ENCODE measurements around the gene AVEN.

Gene AVEN

DNA sequence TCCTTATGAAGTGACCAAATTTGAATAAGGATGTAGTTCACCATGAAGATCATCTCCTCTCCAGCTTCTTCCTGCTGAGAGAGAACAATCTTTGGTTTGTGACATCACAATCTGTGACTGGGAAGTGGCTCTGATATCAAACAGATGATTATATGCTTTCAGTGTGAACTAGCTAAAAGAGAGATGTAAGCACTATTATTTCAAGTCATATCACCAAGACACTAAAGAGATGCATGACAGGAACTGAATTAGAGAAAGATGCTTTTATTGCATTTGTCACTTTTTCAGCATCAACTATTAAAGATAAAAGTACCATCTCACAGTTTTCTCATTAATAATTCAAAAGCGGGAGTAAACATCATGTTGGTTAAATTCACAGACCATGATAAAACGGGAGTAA is 67.2 kb downstream of the AVEN start:
- CTCF ChIA-PET: no interaction called here
- 100% methylated on average over 2 of the region's 2 CpGs for WGBS (ENCODE audit: insufficient coverage)
- Histone ChIP-seq H3K4me3 (ENCODE audit: control insufficient read depth in 1 of 7, extremely low read depth in 1 of 7, insufficient read depth in 4 of 7, low read depth in 2 of 7, low read length in 6 of 7) (no peak overlapping the region), H3K9me3 (ENCODE audit: control extremely low read depth in 1 of 5, control insufficient read depth in 4 of 5, insufficient read depth in 2 of 5, low read depth in 1 of 5, low read length in 4 of 5) (no peaks in the 10 kb centered on the region), H3K4me1 (ENCODE audit: control extremely low read depth in 1 of 4, control insufficient read depth in 4 of 4, insufficient read depth in 4 of 4, low read length in 3 of 4) (no peaks in the 10 kb centered on the region), H3K27ac (ENCODE audit: insufficient read depth in 1 of 2, low read depth in 1 of 2, low read length in 2 of 2, poor library complexity in 1 of 2, severe bottlenecking in 2 of 2) (no peak overlapping the region), H3K27me3 (replicated peaks in 2 of 5; ENCODE audit: control insufficient read depth in 4 of 5, insufficient read depth in 5 of 5, low read length in 4 of 5) (no peaks in the 10 kb centered on the region), H3K36me3 (ENCODE audit: control insufficient read depth in 4 of 4, insufficient read depth in 4 of 4, low read length in 3 of 4) (no peaks in the 10 kb centered on the region)
- POLR2A ChIA-PET: no interaction called here
- no peak for DNase-seq

DNA sequence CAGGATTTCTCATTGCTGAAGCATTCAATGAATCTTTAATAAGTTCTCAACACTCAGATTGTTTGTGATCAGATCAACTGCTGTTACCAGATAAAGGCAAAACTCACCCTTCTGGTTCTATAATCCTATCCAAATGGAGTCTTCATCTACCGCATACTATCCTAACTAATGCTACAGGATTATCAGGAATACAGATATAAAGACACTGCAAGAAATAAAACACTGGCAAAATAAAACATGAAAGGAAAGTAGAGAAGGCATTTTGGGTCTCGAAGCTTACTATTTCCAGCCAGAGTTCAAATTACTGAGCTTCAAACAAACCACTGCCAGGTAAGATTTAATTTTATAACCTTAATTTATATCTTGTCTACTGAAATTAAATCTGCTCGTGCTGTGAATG is 70.2 kb downstream of the AVEN start:
- Histone ChIP-seq H3K27me3 (replicated peaks in 2 of 5; ENCODE audit: control insufficient read depth in 4 of 5, insufficient read depth in 5 of 5, low read length in 4 of 5) (no peaks in the 10 kb centered on the region), H3K4me1 (ENCODE audit: control extremely low read depth in 1 of 4, control insufficient read depth in 4 of 4, insufficient read depth in 4 of 4, low read length in 3 of 4) (no peaks in the 10 kb centered on the region), H3K27ac (ENCODE audit: insufficient read depth in 1 of 2, low read depth in 1 of 2, low read length in 2 of 2, poor library complexity in 1 of 2, severe bottlenecking in 2 of 2) (no peak overlapping the region), H3K4me3 (ENCODE audit: control insufficient read depth in 1 of 7, extremely low read depth in 1 of 7, insufficient read depth in 4 of 7, low read depth in 2 of 7, low read length in 6 of 7) (no peak overlapping the region), H3K9me3 (ENCODE audit: control extremely low read depth in 1 of 5, control insufficient read depth in 4 of 5, insufficient read depth in 2 of 5, low read depth in 1 of 5, low read length in 4 of 5) (no peaks in the 10 kb centered on the region), H3K36me3 (ENCODE audit: control insufficient read depth in 4 of 4, insufficient read depth in 4 of 4, low read length in 3 of 4) (no peaks in the 10 kb centered on the region)
- CTCF ChIA-PET: interaction anchor here (0.6 to 5.1 kb wide), 3 partner anchors 8 to 233 kb away, joined by 3 to 31 read pairs (median 3); no protein-coding TSS in a partner anchor
- no peak for DNase-seq
- 100% methylated on average over 1 of the region's 3 CpGs for WGBS (ENCODE audit: insufficient coverage)
- POLR2A ChIA-PET: interaction anchor here (0.7 kb wide), 1 partner anchor 189 kb away, joined by 3 read pairs; no protein-coding TSS in a partner anchor

DNA sequence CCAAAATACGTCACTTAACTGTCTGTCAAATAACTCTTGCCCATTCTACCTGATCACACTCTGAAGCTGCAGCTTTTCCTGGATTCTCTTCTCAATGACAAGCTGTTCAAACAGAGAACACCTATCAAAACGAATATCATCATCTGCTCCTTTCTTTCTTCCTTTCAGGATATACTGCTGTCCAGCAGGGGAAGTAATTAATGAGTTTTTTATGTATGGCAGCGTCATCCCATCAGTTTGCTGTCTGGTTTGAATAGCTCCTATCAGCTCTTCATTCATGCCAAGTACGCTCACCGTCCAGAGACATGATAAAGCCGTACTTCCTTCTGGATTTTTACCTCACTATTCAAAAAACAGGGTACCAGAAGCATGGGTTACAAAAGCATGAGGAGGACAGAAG is 70.8 kb downstream of the AVEN start, which contains the start of gene CHRM5:
TSS of gene CHRM5 (plus strand) at position 274 of the 400 bp plus-strand sequence. CDS start 94,221 bp downstream, outside the sequence.
- Histone ChIP-seq H3K4me1 (ENCODE audit: control extremely low read depth in 1 of 4, control insufficient read depth in 4 of 4, insufficient read depth in 4 of 4, low read length in 3 of 4) (no peaks in the 10 kb centered on the region), H3K9me3 (ENCODE audit: control extremely low read depth in 1 of 5, control insufficient read depth in 4 of 5, insufficient read depth in 2 of 5, low read depth in 1 of 5, low read length in 4 of 5) (no peaks in the 10 kb centered on the region), H3K27me3 (replicated peaks in 2 of 5; ENCODE audit: control insufficient read depth in 4 of 5, insufficient read depth in 5 of 5, low read length in 4 of 5) (no peaks in the 10 kb centered on the region), H3K27ac (ENCODE audit: insufficient read depth in 1 of 2, low read depth in 1 of 2, low read length in 2 of 2, poor library complexity in 1 of 2, severe bottlenecking in 2 of 2) (no peak within 1 kb of the TSS), H3K36me3 (ENCODE audit: control insufficient read depth in 4 of 4, insufficient read depth in 4 of 4, low read length in 3 of 4) (no peaks in the 10 kb centered on the region), H3K4me3 (ENCODE audit: control insufficient read depth in 1 of 7, extremely low read depth in 1 of 7, insufficient read depth in 4 of 7, low read depth in 2 of 7, low read length in 6 of 7) (no peak within 1 kb of the TSS)
- no peak for DNase-seq
- 92% methylated on average over 2 of the region's 6 CpGs for WGBS (ENCODE audit: insufficient coverage)
- ChIA-PET CTCF (interaction anchor here (0.9 to 5.1 kb wide), 2 partner anchors 9 to 232 kb away, joined by 3 to 31 read pairs; no protein-coding TSS in a partner anchor), POLR2A (interaction anchor here (0.6 to 0.7 kb wide), 2 partner anchors 189 to 910 kb away, joined by 3 read pairs; no protein-coding TSS in a partner anchor)

DNA sequence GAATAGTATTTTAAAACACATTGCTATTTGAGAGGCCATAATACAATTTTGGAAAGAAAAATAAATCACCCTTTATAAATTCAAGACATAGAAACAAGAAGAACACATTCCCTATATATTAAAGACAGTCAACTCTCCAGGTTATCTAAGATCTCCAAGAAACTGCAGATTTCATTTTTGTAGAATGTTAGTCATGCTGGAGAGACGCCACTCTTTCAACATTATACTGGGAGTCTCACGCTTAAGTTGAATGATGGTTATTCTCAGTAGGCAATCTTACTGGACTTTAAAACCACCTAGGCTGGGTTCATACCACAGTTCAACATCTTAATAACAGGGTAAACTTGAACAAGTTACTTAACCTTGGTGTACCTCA is 74.4 kb downstream of the AVEN start:
- Histone ChIP-seq H3K36me3 (ENCODE audit: control insufficient read depth in 4 of 4, insufficient read depth in 4 of 4, low read length in 3 of 4) (no peaks in the 10 kb centered on the region), H3K4me3 (ENCODE audit: control insufficient read depth in 1 of 7, extremely low read depth in 1 of 7, insufficient read depth in 4 of 7, low read depth in 2 of 7, low read length in 6 of 7) (no peak overlapping the region), H3K9me3 (ENCODE audit: control extremely low read depth in 1 of 5, control insufficient read depth in 4 of 5, insufficient read depth in 2 of 5, low read depth in 1 of 5, low read length in 4 of 5) (no peaks in the 10 kb centered on the region), H3K27me3 (replicated peaks in 2 of 5; ENCODE audit: control insufficient read depth in 4 of 5, insufficient read depth in 5 of 5, low read length in 4 of 5) (no peaks in the 10 kb centered on the region), H3K27ac (ENCODE audit: insufficient read depth in 1 of 2, low read depth in 1 of 2, low read length in 2 of 2, poor library complexity in 1 of 2, severe bottlenecking in 2 of 2) (no peak overlapping the region), H3K4me1 (ENCODE audit: control extremely low read depth in 1 of 4, control insufficient read depth in 4 of 4, insufficient read depth in 4 of 4, low read length in 3 of 4) (peaks cover 0 to 5% (median 2%) of the 10 kb centered on the region in 4 experiments)
- WGBS (ENCODE audit: insufficient coverage): 100% methylated on average over 2 of the region's 2 CpGs
- no peak for DNase-seq
- CTCF ChIA-PET: interaction anchor here (1.0 to 5.1 kb wide), 5 partner anchors 11 to 232 kb away, joined by 3 to 31 read pairs (median 3); no protein-coding TSS in a partner anchor
- POLR2A ChIA-PET: interaction anchor here (0.6 kb wide), 1 partner anchor 198 kb away, joined by 3 read pairs; no protein-coding TSS in a partner anchor

DNA sequence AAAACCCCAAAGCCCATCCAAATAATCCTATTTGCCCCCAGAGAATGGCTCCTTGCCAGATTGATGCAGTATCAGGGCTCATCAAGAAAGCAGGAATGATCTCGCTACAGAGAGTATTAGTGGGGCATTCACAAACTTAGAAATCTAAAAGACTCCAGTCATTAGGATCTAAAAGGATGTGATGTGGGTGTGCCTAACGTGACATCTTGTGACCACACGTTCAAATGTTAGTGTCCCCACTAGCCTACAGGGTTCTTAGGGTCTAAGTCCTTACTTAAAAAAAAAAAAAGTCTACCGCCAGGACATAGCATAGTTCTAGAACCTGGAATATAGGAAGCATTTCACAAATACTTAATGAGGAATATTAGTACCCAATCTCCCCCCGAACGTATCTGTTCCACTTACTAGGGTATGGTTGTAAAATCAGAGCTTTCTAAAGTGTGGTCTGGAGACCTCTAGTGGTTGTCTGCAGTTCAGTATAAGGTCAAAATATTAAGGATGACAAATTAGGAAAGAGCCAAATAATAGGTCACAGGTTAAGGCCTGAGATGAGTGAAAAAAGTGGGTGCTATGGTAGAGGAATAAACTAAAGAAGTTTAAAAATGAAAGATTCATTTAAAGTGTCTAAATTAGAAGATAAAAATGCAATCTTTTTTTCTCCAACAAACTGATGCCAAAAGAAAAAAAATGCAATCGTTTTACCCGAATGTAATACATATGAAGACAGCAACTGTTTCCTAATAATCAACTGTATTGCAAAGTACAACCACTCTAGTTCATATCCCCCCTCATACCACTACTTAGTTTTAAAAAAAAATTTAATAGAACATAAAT is 75.0 kb downstream of the AVEN start:
- Histone ChIP-seq H3K4me3 (ENCODE audit: control insufficient read depth in 1 of 7, extremely low read depth in 1 of 7, insufficient read depth in 4 of 7, low read depth in 2 of 7, low read length in 6 of 7) (no peak overlapping the region), H3K27ac (ENCODE audit: insufficient read depth in 1 of 2, low read depth in 1 of 2, low read length in 2 of 2, poor library complexity in 1 of 2, severe bottlenecking in 2 of 2) (no peak overlapping the region), H3K9me3 (ENCODE audit: control extremely low read depth in 1 of 5, control insufficient read depth in 4 of 5, insufficient read depth in 2 of 5, low read depth in 1 of 5, low read length in 4 of 5) (no peaks in the 10 kb centered on the region), H3K4me1 (ENCODE audit: control extremely low read depth in 1 of 4, control insufficient read depth in 4 of 4, insufficient read depth in 4 of 4, low read length in 3 of 4) (peaks cover 0 to 5% (median 2%) of the 10 kb centered on the region in 4 experiments), H3K36me3 (ENCODE audit: control insufficient read depth in 4 of 4, insufficient read depth in 4 of 4, low read length in 3 of 4) (no peaks in the 10 kb centered on the region), H3K27me3 (replicated peaks in 2 of 5; ENCODE audit: control insufficient read depth in 4 of 5, insufficient read depth in 5 of 5, low read length in 4 of 5) (no peaks in the 10 kb centered on the region)
- DNase-seq: peak; percentile 40 to 64 (median 62)
- WGBS (ENCODE audit: insufficient coverage): 89% methylated on average over 3 of the region's 8 CpGs
- ChIA-PET CTCF (interaction anchor here (1.0 to 1.5 kb wide), 5 partner anchors 12 to 231 kb away, joined by 3 to 5 read pairs (median 3); no protein-coding TSS in a partner anchor), POLR2A (interaction anchor here (0.6 kb wide), 1 partner anchor 198 kb away, joined by 3 read pairs; no protein-coding TSS in a partner anchor)

DNA sequence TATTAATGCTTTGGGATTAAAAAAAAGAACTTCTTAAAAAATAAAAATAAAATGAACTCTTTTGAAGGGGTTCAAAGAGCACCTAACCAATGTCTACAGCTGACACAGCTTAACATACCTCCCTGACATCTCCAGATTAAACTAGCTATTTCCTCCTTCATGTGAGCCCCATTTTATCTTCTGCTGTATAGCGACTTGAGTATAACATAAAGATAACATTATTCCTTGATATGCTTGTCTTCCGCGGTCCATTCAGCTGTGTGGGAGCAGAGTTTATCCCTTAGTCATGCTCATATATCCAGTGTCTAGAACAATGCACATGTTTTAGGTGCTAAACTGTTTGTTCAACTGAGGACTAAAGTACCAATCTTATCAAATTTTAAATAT is 78.5 kb downstream of the AVEN start:
- ChIA-PET CTCF (interaction anchor here (1.2 kb wide), 1 partner anchor 198 kb away, joined by 4 read pairs; no protein-coding TSS in a partner anchor), POLR2A (no interaction called here)
- Histone ChIP-seq H3K36me3 (ENCODE audit: control insufficient read depth in 4 of 4, insufficient read depth in 4 of 4, low read length in 3 of 4) (no peaks in the 10 kb centered on the region), H3K27ac (ENCODE audit: insufficient read depth in 1 of 2, low read depth in 1 of 2, low read length in 2 of 2, poor library complexity in 1 of 2, severe bottlenecking in 2 of 2) (no peak overlapping the region), H3K9me3 (ENCODE audit: control extremely low read depth in 1 of 5, control insufficient read depth in 4 of 5, insufficient read depth in 2 of 5, low read depth in 1 of 5, low read length in 4 of 5) (no peaks in the 10 kb centered on the region), H3K4me3 (ENCODE audit: control insufficient read depth in 1 of 7, extremely low read depth in 1 of 7, insufficient read depth in 4 of 7, low read depth in 2 of 7, low read length in 6 of 7) (no peak overlapping the region), H3K27me3 (replicated peaks in 2 of 5; ENCODE audit: control insufficient read depth in 4 of 5, insufficient read depth in 5 of 5, low read length in 4 of 5) (no peaks in the 10 kb centered on the region), H3K4me1 (ENCODE audit: control extremely low read depth in 1 of 4, control insufficient read depth in 4 of 4, insufficient read depth in 4 of 4, low read length in 3 of 4) (peaks cover 0 to 5% (median 4%) of the 10 kb centered on the region in 4 experiments)
- peak; percentile 12 to 56 (median 31) for DNase-seq
- WGBS (ENCODE audit: insufficient coverage): 100% methylated on average over 1 of the region's 3 CpGs
